PC-3 (cell line): Measurements from ENCODE around the gene FN3KRP.

Experiments used
- EZH2 ChIP-seq: fragments of 300-600 bp; sonication (generic); IDR thresholded peaks from one replicate; pipeline ENCODE4 v1.6.1; 2017; ENCODE audit warnings: antibody characterized with exemption, mild to moderate bottlenecking, low read length; ENCODE audit not compliant: unreplicated experiment
- TF ChIP-seq, protein P1 (sequence below): fragments of 300-600 bp; sonication (generic); conservative IDR thresholded peaks from 2 replicates; pipeline ENCODE4 v1.5.1; 2017; ENCODE audit warnings: antibody characterized with exemption, low read depth, mild to moderate bottlenecking, low read length

DNA sequence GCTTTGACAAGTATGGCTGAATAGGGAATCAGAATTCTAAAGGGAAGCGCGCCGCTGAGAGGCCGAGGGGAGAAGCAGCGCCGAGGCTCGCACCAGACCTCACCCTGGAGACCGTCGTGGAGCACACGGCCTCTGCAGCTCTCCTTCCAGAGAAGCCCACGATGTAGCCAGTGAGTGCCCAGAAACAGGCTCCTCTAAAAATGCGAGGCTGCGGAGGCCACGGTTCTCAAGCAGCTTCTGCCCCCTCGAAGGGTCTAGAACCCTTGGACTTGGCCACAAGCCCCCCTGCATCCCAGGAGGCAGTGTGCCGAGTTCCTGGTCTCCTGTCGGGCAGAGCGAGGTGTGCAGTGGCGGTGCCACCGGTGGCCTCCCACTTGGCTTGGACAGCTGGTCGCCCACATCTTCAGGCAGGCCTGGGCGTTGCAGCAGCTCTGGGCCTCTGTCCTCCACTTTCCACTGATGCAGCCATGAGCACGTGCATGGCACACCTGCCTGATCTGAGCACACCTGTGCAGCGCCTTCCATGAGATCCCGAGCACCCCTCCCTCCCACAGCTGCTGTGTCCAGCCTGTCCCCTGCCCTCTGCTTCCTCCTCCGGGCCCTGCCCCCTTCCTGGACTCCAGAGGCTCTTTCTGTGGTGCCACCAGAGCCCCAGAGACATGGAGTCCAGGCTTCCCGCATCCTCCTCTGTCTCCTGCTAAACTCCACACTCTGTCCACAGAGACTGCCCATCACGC lies 49.4 kb upstream of the FN3KRP start:
- TF ChIP-seq EZH2: no peak
- TF ChIP-seq, protein P1, sequence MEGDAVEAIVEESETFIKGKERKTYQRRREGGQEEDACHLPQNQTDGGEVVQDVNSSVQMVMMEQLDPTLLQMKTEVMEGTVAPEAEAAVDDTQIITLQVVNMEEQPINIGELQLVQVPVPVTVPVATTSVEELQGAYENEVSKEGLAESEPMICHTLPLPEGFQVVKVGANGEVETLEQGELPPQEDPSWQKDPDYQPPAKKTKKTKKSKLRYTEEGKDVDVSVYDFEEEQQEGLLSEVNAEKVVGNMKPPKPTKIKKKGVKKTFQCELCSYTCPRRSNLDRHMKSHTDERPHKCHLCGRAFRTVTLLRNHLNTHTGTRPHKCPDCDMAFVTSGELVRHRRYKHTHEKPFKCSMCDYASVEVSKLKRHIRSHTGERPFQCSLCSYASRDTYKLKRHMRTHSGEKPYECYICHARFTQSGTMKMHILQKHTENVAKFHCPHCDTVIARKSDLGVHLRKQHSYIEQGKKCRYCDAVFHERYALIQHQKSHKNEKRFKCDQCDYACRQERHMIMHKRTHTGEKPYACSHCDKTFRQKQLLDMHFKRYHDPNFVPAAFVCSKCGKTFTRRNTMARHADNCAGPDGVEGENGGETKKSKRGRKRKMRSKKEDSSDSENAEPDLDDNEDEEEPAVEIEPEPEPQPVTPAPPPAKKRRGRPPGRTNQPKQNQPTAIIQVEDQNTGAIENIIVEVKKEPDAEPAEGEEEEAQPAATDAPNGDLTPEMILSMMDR: no peak
